ENCODE data around the gene PRKG2.
"Not testable (repeated sequence)": the region's sequence is repeated elsewhere in the genome, so short reads cannot be mapped to it uniquely, and the experiment has no call there.

The PRKG2 gene

DNA sequence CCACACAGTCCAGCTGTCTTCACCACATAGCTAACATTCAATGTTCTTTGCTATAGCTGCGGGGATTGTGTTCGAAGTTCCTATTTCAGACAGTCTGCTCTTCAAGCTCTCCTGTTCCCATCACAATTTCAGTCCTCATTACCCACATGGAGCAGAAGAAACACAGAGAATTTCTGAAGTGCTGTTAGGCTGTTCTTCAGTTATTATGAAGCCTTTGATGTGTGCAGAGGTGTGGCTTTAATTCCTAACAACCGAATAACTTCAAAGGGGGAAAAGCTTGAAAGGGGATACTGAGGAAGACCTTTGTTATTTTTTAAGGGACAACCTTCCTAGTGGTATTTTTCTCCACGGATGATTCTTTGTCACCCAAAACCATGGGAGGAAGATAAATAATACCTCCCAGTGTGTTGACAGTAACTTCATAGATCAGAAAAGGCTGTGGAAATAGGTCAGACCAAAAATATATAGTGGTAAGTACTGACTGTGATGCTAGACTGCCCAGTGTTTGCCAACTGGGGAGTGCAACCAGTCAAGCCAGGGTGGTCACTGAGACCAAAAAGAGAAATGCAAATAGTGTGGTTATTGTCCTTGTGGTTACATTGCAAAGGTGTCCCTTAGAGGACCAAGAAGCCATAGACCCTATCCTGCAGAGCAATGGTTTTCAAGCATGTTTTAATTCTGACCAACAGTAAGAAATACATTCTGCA lies 52.1 kb downstream of the PRKG2 start:
- DNase-seq (ENCODE audit: low read depth in 2 of 2): no peak

DNA sequence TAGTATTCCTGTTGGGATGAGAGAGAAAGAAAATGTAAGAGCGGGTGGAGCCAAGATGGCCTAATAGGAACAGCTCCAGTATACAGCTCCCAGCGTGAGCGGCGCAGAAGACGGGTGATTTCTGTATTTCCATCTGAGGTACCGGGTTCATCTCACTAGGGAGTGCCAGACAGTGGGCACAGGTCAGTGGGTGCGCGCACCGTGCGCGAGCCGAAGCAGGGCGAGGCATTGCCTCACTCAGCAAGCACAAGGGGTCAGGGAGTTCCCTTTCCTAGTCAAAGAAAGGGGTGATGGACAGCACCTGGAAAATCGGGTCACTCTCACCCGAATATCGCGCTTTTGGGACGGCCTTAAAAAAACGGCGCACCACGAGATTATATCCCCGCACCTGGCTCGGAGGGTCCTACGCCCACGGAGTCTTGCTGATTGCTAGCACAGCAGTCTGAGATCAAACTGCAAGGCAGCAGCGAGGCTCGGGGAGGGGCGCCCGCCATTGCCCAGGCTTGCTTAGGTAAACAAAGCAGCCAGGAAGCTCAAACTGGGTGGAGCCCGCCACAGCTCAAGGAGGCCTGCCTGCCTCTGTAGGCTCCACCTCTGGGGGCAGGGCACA lies 61.2 kb downstream of the PRKG2 start:
- DNase-seq (ENCODE audit: low read depth in 2 of 2): not testable (repeated sequence)

GRCh38 chr4:81152839-81153713 lies 61.9 kb downstream of the PRKG2 start:
- DNase-seq (ENCODE audit: low read depth in 2 of 2): no peak

- no peak for DNase-seq (ENCODE audit: low read depth in 2 of 2)
These were observed 65.0 kb downstream of the PRKG2 start for GRCh38 chr4:81149976-81150375.

DNA sequence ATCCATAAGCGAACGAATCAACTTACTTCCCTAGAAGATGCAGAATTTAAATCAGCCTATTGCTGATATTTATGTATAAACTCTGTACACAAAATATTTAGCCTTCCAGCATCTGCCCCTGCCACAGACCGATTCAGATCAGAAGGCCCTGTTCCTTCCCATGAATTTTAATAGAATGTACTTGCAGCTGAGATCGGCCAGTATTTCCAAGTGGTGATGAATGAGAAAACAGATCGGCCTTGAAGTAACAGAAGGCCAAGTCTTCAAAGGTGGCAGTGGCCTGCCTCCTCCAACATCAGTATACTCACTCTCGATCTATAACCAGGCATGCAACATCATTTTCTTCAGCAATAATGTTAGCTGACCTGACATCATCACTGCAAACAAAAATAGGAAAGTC lies 66.4 kb downstream of the PRKG2 start:
- DNase-seq (ENCODE audit: low read depth in 2 of 2): no peak

DNA sequence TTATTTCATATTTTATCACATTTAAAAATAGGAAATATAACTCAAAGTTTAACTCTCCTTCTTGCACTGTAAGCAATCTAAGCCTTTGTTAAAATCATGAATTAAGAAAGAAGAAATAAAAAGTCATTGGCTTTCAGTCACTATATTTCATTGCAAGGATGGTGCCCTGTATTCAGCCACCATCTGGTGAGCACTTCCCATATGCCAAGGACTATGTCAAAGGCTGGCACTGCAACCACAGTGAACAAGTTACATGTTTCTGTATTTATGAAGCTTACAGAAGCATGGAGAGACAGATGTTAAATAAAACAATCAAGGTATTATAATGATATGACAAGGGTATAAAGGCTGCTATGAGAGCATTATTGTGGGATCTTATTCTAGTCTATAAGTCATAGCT lies 68.6 kb downstream of the PRKG2 start:
- no peak for DNase-seq (ENCODE audit: low read depth in 2 of 2)

DNA sequence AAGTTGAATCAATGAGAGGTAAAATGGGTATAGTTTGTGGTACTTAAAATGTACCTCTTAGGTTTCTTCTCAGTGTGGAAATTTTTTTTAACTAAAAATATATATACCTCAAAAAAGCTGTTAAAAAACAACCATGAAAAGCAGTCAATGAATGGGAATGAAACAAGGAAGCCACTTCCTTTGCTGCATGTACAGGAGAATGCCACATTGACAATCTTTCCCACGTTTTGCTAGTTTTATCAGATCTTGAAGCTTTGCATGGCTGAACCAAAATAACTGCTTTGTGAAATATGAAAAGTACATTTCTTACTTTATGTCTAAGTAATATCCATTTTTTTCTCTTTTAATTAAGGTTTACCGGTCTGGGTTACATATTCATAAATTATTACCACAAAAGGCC lies 71.8 kb downstream of the PRKG2 start:
- no peak for DNase-seq (ENCODE audit: low read depth in 2 of 2)

DNA sequence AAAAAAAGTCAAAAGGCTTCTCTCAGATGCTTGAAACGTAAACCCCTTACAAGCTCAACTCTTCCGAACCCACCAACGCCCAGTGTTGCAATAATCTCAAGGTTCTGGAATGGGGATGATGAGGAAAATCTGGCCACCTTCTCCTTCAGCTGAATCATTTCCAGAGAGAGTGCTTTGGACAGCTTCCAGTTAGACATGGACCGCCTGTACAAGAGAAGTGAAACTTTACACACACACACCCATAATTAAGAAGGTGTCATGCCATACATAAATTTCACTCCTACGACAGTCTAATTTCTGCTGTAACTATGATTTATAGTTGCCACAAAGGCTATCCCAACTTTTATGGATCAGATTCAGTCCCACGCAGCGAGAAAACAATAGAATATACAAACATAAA lies 72.3 kb downstream of the PRKG2 start:
- no peak for DNase-seq (ENCODE audit: low read depth in 2 of 2)

DNA sequence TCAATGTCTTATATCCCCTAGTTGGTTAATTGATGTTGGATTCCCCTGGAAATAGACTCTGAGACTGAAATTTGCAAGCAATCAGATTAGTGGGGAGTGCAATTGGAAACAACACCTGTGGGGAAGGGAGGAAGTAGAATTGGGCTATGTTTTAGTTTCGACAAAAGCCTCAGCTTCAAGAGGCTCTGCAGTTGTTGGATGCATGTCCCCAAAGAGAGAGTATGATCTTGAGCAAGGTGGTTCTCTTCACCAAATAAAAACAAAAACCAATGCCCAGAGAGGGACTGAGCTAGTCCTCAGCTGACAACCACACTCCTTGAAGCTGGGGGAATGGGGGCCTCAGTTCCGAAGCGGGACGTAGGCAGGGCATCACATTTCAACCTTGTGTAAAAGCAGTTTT lies 77.1 kb downstream of the PRKG2 start:
- DNase-seq (ENCODE audit: low read depth in 2 of 2): no peak

- DNase-seq (ENCODE audit: low read depth in 2 of 2): no peak
These were observed 77.6 kb downstream of the PRKG2 start for GRCh38 chr4:81137446-81137845.

- DNase-seq (ENCODE audit: low read depth in 2 of 2): no peak
These were observed 78.7 kb downstream of the PRKG2 start for GRCh38 chr4:81136161-81136905.

DNA sequence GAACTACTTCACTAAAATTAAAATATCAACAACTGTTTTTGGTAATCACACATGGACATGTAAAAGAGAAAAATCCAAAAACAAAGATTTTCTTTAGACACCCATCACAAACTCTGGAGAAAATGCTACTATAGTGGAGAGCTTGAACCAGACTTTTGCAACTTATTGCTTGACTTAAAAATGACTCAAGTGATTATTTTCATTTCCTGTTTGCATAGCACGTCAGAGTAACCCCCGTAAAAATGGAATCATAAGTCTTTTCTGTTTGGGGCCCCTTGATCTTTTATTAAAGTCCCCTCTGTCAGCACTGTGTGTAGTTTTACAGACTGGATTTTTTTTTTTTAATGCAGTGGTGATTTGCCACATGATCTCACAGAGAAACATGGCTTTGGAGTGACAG lies 79.5 kb downstream of the PRKG2 start:
- DNase-seq (ENCODE audit: low read depth in 2 of 2): no peak

GRCh38 chr4:81131563-81131962 lies 83.5 kb downstream of the PRKG2 start:
- DNase-seq (ENCODE audit: low read depth in 2 of 2): no peak

- DNase-seq (ENCODE audit: low read depth in 2 of 2): no peak
These were observed 84.0 kb downstream of the PRKG2 start for GRCh38 chr4:81131066-81131465.

- DNase-seq (ENCODE audit: low read depth in 2 of 2): no peak
These were observed 84.5 kb downstream of the PRKG2 start for GRCh38 chr4:81130569-81130968.

DNA sequence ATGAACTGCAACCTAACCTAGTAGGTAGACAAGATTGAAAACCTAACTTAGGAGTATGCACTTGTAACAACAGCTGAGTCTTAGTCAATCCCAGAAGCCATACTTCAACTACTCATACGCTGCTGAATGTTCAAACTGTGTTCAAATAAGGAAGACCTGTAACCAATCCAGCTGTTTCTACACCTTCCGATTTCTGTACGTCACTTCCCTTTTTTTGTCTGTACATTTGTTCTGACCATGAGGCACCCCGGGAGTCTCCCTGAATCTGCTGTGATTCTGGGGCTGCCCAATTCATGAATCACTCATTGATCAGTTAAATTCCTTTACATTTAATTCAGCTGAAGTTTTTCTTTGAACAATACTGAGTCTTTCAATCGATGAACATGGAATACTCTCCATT lies 95.0 kb downstream of the PRKG2 start:
- DNase-seq (ENCODE audit: low read depth in 2 of 2): no peak

DNA sequence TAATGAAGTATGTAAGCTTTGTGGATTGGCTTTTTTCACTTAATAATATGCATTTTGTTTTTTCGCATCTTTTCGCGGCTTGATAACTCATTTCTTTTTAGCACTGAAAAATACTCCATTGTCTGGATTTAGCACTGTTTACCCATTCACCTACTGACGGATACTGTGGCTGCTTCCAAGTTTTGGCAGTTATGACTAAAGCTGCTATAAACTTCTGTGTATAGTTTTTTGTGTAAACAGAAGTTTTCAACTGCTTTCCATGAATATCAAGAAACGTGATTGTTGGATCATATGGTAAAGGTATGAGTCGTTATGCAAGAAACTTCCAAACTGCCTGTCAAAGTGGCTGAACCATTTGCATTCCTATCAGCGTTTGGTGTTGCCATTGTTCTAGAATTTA lies 96.9 kb downstream of the PRKG2 start:
- DNase-seq (ENCODE audit: low read depth in 2 of 2): no peak

GRCh38 chr4:81116566-81116965 lies 98.5 kb downstream of the PRKG2 start:
- no peak for DNase-seq (ENCODE audit: low read depth in 2 of 2)

DNA sequence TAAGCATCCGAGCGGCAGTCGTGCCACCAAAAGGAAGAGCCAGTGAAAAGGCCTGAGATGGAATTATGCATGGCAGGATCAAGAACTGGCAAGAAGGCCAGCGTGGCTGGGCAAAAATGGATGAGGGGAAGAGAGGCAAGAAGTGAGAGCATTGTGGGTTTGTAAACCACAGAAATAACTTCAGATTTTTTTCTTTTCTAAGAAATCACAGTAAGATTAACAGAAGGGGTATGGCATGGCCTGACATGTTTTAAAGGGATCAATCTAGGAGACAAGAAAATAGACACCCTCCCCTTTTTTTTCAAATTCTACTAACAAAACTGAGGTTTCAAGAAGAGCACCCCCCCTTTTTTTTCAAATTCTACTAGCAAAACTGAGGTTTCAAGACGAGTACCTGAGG lies 102.0 kb downstream of the PRKG2 start:
- DNase-seq (ENCODE audit: low read depth in 2 of 2): no peak

DNA sequence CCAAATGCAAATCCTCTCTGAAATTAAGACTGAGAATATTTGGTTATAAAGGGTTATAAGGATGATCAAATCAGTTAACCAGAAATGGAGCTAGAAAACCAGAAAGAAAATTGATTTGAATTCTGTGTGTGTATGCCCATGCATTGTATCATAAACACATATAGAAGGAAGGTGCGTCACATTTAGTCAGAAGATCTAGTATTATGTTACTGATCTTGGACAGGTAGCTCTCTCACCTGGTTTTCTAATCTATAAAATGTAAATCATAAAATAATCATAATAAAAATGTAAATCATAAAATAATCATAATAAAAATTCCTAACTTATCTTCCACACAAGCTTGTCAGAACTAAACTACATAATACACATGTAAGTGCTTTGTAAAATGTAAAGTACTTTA lies 105.7 kb downstream of the PRKG2 start:
- no peak for DNase-seq (ENCODE audit: low read depth in 2 of 2)

DNA sequence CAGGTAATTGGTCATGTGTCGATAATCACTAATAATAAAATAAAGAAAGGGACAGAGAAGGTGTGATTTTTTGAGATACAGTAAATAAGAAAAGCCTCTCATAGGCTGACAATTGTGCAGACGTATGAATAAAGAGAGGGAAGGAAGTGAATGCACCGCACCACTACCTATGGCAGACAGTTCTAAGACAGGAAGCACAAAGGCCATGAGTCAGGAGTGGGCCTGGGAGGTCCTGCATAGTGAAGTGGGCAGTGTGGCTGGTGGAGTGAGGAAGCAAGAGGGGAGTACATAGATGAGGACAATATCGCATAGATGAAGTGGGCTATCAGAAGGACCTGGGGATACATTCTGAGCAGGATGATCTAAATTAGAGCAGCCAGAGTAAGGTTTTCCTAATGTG lies 108.9 kb downstream of the PRKG2 start:
- no peak for DNase-seq (ENCODE audit: low read depth in 2 of 2)

GRCh38 chr4:81102107-81102506 lies 112.9 kb downstream of the PRKG2 start:
- DNase-seq (ENCODE audit: low read depth in 2 of 2): no peak

Data from stimulated activated CD8-positive, alpha-beta memory T cell treated with anti-CD3 and anti-CD28 coated beads, Interleukin-7, amount 100 ng/mL, for 1 hour (primary cell).